Fibroblast of skin of scalp (primary cell): ENCODE results near the gene S100A4.
A peak's percentile ranks its signal among the peaks of the same experiment; 100 is the strongest.

Experiments used
- DNase-seq: peaks from one replicate; pipeline ENCODE4 v3.0.0-alpha.2; 2013

Gene S100A4

GRCh38 chr1:153547560-153548551 lies 2.2 kb upstream of the S100A4 start:
- no peak for DNase-seq

- DNase-seq: peak; percentile 34
These were observed 1.4 kb upstream of the S100A4 start for GRCh38 chr1:153546796-153547559.

- DNase-seq: no peak
These were observed 765 bp upstream of the S100A4 start for GRCh38 chr1:153546371-153546770.

GRCh38 chr1:153544453-153545066 lies 1.0 kb downstream of the S100A4 start:
- no peak for DNase-seq

DNA sequence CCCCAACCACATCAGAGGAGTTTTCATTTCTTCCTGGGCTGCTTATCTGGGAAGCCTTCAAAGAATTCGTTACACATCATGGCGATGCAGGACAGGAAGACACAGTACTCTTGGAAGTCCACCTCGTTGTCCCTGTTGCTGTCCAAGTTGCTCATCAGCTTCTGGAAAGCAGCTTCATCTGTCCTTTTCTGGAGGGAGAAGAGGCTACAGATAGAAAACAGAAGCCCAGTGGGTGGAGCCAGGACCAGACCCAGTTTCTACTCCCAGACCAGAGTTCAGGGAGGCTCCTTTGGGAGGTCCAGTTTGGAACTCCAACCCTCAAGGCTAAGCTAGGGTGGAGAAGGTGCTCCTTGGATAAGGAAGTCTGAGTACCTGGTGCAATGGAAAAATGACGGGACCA lies 1.9 kb downstream of the S100A4 start:
- DNase-seq: no peak

- no peak for DNase-seq
These were observed 2.5 kb downstream of the S100A4 start for GRCh38 chr1:153542956-153543711.

GRCh38 chr1:153541641-153542590 lies 3.7 kb downstream of the S100A4 start:
- no peak for DNase-seq

DNA sequence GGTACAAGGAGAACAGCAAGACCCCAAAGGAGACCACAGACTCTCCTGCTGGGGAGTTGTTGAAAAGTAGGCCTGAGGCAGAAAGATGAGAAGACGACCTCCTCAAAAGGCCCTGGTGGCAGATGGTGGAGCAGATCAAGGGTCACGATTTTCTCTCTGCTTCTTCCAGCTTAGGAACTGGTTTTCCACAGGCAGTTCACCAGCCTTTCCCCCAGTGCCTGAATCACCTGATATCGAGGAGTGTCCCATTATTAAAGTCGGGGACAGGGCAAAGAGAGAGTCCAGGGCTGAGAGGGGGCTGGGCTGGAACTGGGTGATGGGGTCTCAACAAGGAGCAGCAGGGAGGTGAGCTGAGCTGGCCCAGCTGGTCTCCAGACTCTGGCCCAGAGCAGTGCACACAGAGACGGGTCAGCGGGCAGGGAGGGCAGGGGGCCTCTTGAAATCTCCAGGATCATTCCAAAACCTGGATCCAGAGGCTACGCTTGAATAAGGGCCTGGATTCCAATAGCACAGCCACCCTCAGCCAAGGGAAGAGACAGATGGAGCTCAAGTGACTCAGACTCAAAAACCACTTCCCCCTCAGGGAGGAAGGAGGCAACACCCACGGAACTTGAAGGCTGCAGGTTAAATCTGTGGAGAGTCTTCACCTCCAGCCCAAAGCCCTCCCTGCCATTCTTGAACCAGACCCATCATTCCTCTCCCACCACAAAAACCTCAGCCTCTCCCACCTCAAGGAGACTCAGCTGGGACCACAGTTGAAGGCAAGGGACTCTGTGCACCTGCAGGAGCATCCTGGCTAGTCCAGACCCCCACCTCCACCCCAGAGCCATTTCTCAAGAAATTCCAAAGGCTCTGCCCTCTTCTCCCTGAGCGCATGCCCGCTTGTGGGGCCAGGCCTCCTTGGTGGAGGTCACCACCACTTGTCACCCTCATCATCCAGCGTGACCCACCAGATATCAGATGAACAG lies 4.9 kb downstream of the S100A4 start, which contains the start of gene S100A5:
TSS of gene S100A5 (minus strand) at position 541 of the 968 bp plus-strand sequence. CDS start 743 bp downstream, outside the sequence.
- peak; percentile 50 for DNase-seq

DNA sequence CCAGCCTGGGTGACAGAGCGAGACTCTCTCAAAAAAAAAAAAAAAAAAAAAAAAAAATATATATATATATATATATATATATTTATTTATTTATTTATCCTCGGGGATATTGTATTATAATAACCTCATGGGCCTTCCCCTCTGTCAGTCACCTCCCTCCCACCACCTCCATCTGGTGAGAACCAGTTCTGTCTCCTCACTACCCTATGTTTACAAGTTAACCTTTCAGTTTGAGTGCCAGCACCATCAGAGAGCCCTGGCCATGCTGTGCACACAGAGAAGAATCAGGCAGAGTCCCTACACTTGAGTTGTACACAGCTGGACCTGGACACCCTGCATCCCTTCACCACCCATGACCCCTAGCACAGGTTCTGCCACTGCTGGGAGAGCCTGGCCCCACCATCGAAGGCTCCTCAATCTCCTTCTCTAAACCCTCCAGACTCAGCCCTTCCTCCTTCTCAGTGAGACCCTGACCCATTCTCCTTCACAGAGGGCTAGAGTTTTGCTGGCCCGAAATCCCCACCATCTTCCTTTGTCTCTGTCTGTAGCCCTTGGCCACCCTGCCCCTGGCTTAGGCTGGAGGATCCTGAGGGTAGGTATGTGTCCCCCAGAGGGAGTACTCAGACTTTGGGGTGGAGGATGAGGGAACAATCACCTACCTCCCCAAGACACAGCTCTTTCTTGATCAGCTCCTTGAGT lies 6.1 kb downstream of the S100A4 start:
- no peak for DNase-seq

DNA sequence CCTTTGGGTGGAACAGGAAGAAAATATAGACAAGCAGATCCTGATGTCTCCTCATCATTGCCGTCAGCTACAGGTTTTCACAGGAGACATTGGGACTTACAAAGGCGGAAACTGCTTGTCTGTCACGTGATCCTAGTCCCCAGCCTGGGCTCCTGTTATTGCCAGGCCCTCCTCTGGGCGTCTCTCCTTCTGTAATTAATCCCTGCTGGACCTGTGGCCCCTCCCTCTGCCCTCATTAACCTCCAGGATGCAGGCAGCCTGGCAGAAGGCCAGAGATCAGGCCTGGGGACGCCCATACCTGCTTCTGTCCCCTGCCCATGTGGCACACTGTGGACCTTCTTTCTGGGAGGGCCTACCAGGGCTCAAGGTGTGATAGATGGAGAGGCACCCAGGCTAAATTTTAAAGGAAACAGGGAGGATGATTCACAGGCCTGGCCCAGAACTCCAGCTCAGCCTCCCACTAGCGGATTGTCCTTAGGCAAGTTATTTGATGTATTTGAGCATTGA lies 7.2 kb downstream of the S100A4 start:
- DNase-seq: peak; percentile 38

GRCh38 chr1:153537376-153537730 lies 8.3 kb downstream of the S100A4 start:
- DNase-seq: no peak

GRCh38 chr1:153536671-153537375 lies 8.8 kb downstream of the S100A4 start:
- DNase-seq: no peak

DNA sequence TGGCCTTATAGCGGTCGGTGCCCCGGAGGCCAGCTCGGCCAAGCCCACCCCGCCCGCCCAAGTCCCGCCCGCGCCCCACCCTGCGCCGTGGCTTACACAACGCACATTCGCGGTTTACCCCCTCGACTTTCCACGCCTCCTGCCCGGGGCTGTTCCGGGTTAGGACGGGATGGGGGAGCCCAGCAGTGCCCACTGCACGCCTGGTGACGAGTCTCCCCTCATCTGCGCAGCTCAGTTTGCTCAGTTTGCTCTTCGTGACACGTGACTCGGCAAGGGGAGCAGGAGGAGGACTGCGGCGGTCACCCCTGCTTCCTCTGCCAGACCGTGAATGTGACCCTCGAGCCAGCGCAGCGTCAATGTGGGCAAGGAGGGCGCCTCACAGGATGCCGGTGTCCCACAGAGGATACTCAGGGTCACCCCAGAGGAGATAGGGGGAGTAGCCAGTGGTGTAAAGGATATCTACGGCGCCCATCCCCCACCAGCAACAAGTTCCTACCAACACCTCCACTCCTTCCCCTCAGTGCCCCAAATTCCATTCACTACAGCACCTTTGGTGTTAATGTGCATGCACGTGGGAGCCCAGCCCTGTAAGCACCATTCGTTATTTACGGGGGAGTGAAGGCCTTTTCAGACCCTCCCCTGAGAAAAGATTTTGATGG lies 9.5 kb downstream of the S100A4 start:
- peak; percentile 93 for DNase-seq

- peak; percentile 51 for DNase-seq
These were observed 10.2 kb downstream of the S100A4 start, which contains the start of gene S100A6 for GRCh38 chr1:153535242-153536011. TSS of gene S100A6 (minus strand) at chr1:153535991. CDS start at chr1:153535339, 652 bp downstream.

- DNase-seq: no peak
These were observed 10.7 kb downstream of the S100A4 start for GRCh38 chr1:153534925-153535241.

DNA sequence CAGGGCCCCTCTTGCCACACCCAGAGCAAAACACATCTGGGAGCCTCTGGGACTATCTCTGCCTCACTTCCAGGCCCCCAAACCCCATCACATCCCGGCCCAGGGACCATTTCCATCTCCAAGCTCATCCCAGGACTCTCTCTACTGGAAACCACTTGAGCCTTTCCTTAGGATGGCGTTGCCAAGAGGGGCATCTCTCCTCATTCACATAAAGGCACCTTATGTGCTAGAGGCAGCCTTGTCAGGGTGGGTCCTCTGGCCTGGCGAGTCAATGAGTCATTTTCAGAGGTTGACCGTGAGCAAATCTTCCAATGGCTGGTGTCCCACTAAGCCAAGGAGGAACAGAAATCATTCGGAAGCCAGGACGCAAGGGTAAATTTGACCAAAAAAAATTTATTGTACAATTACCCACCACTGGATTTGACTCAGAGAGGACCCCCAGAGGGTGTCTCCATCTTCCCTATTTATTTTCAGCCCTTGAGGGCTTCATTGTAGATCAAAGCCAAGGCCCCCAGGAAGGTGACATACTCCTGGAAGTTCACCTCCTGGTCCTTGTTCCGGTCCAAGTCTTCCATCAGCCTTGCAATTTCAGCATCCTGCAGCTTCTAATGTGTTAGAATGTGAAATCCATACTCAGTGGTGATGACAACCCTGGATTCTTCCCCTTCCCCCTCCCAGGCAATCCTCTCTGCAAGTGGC lies 11.2 kb downstream of the S100A4 start:
- DNase-seq: peak; percentile 42
